NCI-H128 (cell line): ENCODE measurements around the gene TRAF7.

Experiments
- DNase-seq: peaks from one replicate; lab custom pipeline; 2025; ENCODE audit not compliant: unreplicated experiment; lab: John Stamatoyannopoulos, UW

TRAF7 gene

GRCh38 chr16:2147378-2147777, 8.2 kb upstream of the TRAF7 start:
- no peak for DNase-seq

GRCh38 chr16:2147981-2148671, 7.5 kb upstream of the TRAF7 start, which contains the start of gene RAB26:
TSS of gene RAB26 (plus strand) at chr16:2148625. CDS start at chr16:2148784, 159 bp downstream.
- no peak for DNase-seq

- no peak for DNase-seq
Observed at GRCh38 chr16:2148714-2149629, 6.6 kb upstream of the TRAF7 start.

- no peak for DNase-seq
Observed at GRCh38 chr16:2149630-2150417, 5.8 kb upstream of the TRAF7 start.

- DNase-seq, result no peak
Observed at GRCh38 chr16:2150418-2151187, 5.0 kb upstream of the TRAF7 start.

GRCh38 chr16:2151188-2152091, 4.1 kb upstream of the TRAF7 start:
- no peak for DNase-seq

- DNase-seq, result no peak
Observed at GRCh38 chr16:2152695-2153506, 2.7 kb upstream of the TRAF7 start.

GRCh38 chr16:2154533-2155090, 970 bp upstream of the TRAF7 start:
- no peak for DNase-seq

- no peak for DNase-seq
Observed at GRCh38 chr16:2155977-2156848, 631 bp downstream of the TRAF7 start.

GRCh38 chr16:2156849-2157224, 1.3 kb downstream of the TRAF7 start:
- no peak for DNase-seq

- no peak for DNase-seq
Observed at GRCh38 chr16:2157480-2158261, 2.1 kb downstream of the TRAF7 start.

- no peak for DNase-seq
Observed at GRCh38 chr16:2158262-2158638, 2.7 kb downstream of the TRAF7 start.

- no peak for DNase-seq
Observed at GRCh38 chr16:2159175-2159838, 3.7 kb downstream of the TRAF7 start.

GRCh38 chr16:2160915-2161551, 5.5 kb downstream of the TRAF7 start:
- no peak for DNase-seq

GRCh38 chr16:2161911-2162310, 6.3 kb downstream of the TRAF7 start:
- no peak for DNase-seq

- no peak for DNase-seq
Observed at GRCh38 chr16:2162676-2163118, 7.1 kb downstream of the TRAF7 start.
